HG02973 (cell line): Measurements from ENCODE around the gene MRPS27.

Source experiments
- ATAC-seq: cut with Tn5 transposase; IDR thresholded peaks from one replicate; pipeline ENCODE4 v1.9.1; 2021; ENCODE audit warnings: moderate library complexity; ENCODE audit not compliant: unreplicated experiment

MRPS27 gene

DNA sequence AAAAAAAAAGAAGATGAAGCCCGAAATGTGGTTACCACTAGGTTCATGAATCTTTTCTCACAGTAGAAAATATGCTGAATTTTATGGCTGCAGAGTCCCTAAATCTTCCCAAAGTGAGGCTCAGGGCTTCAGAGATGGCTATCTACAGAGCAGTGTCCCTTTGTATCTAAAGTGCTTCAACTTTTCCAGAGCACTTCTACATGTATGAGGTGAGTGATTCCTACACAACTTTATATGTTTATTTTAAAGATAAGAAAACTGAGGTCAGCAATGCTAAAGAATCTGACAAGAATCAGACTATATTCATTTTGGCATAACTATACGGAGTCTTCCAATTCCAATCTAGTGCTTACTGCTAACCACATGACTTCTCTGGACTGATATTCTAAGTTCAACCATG is 53.2 kb downstream of the MRPS27 start:
- no peak for ATAC-seq

DNA sequence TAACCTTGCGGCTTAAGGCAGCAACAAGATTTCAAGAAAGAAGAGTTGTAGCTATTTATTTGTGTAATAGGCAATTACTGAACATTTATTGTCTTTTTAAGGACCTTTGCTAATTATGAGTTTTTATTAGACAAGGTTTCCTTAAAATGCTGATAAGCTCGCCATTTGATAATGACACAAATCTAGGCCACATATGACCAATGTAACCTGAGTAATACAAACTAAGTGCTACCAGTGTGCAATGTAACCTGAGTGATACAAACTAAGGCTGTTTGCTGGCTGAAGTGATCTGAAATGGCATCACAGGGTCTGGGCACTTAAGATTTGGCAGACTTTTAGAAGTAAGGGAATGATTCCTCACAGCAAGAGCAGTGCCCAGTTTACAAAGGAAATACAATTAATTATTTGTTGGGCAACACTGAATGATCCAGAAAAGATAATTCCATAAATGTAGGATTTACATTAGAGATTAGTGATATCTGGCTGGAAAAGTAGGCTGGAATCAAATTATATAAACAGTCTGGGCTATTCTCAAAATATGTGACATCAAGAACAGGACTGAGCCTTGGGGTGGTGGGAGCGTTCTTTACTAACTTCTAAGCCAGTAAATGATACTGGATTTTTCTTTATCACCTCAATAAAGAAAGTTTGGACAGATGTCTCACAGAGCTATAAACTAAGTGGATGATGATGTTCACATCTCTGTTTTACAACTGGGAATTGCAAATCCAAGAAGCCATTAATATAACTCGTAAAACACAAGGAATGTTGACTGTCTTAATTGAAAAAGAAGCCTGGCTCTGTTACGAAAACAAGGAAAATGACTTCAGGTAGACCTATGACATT is 54.8 kb downstream of the MRPS27 start:
- no peak for ATAC-seq

DNA sequence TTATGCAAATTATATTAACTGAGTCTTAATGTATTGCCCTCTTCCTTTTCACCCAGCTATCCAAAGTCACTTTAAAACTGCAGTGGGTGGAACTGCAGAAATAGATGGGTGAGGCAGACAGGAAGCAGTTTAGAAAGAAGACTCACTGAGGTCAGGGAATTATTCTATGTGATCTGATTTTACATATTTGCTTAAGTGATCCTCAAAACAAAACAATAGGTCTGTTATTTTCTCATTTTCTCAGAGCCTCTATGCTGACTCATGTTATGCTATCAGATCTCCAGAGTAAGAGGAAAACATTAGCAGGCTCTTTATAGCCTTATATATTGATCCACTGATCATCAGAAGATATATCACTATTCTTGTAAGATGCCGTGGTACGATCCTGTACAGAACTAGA is 63.5 kb downstream of the MRPS27 start:
- ATAC-seq, result no peak

DNA sequence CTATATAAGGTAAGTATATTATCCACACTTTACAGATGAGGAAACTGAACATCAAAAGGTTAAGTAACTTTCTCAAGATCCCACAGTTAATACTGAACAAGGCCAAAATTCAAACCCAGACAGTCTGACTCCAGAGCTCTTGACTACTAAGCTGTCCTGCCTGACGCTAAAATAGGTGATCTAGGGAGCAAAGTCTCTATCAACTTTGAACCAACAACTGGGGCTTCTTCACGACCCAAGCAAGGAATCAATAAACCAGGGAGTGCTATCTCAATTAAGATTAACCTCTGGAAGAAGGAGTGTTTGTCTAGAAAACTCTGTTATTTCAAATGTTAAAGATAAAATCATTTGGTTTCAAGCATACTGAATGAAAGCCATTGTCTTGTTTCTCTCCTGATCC is 64.4 kb downstream of the MRPS27 start:
- ATAC-seq, result no peak

DNA sequence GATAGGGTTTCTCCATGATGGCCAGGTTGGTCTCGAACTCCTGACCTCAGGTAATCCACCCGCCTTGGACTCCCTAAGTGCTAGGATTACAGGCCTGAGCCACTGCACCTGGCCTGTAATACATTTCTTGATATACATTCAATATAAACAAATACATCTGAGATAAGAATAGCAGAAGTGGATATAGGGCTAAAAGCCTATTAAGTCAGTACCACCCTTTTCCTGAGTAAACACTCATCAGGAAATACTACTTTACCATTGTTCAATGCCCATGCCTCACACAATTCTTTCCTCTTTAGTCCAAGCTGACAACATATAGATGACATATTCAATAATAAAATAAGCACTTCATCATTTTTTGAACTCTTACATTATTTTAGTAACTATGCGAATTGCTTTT is 64.8 kb downstream of the MRPS27 start:
- ATAC-seq, result no peak

DNA sequence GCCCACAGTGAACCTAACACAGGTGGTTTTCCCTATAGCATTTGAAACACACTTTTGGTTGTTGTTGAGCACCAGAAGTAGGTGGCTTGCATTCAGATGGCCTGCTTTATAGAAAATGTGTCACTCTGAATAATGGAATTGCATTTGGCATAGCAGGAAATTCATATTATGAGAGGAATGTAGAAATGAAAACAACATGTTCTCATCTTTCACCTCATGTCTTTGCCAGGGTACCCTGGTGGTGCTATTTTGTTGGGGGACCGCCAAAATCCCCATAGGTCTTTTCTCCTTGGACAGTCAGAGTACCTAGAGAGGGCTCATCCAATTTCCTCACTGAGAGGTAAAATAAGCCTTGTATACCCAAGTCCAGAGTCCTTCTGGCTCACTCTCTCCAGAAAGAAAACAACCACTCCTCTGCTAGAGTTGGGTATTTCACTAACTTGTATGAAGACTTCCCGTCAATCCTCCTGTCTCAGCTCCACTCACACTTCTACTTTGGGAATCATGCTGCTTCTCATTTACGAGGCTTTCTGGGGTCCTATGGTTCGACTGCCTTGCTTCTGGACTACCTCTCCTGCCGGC is 67.4 kb downstream of the MRPS27 start:
- ATAC-seq, result no peak

DNA sequence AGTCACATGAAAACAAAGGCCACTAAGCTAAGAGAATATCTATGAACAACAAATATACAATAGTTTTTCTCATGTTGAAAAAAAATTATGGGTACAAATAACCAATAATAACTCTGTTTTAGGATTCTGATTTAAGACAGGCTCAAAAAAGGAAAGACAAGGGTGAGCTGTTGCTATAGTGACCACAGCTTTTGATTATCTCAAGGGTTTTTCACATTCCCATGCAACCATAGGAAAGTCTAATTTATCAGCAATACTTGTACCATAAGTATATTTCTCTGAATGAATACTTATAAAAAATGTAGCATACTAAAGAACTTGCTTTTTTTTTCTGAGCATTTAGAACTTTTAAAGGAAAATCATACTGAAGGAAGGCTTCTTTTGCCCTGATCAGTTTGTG is 68.0 kb downstream of the MRPS27 start:
- ATAC-seq, result no peak

DNA sequence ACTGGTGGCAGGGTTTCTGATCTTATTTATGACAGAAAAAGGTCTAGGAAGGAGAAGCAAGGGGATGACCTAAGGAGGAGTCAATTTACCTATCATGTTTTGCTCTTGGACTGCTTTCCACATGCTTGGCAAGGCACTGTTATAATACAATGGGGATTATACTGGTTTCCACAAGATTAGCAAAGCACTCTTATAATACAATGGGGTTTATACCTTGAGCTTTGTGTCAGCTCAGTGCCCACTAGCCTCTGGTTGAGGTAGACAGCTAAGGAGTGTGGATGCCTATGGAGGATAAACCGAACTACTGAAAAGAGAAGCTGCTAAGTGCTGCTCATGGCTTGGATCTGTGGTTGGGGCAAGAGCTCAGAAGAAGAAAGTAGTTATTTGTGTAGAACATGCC is 68.7 kb downstream of the MRPS27 start:
- no peak for ATAC-seq

DNA sequence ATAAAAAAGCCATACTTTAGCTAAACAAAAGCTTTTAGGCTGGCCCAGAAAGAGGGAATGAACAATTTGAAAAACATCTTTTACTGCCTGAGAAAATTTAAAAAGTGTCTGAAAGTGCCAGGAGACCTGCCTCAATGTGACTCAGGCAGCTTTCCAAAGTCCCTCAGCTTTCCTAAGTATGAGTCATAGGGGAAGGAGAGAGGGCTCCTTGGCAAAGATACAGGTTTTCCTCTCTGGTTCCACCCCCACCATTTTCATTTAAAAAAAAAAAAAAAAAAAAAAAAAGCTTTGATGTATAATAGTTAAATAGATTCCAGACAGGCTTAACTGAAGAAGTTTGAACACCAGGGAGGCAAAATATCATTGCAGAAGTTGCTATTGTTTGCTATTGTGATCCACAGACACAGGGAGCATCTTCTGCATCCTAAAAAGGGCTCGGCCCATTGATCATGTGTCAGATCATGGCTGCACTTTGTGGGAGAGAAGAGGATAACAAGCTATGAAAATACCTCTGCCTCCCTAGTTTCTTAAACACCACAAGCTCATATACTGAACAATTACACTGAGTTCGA is 71.5 kb downstream of the MRPS27 start:
- no peak for ATAC-seq

DNA sequence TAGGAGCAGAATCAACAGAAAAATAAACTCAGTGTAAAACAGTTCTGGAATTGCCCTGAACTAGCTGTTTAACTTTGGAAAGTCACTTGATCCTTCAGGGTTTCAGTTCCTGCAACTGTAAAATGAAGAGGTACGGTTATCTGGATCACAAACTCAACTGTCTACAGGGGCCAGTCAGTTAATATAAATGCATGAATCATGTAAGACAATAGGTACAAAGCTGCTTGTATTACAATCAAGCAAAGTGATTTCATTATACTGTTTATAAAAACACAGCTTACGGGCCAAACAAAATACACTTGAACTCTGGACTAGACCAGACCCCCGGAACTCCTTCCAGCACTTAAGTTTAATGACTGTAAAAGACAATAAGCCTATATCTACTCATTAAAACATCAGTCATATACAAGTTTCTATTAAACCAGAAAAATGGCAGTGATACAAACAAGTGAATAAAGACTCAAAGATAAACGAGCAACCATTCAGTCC is 73.0 kb downstream of the MRPS27 start:
- no peak for ATAC-seq

DNA sequence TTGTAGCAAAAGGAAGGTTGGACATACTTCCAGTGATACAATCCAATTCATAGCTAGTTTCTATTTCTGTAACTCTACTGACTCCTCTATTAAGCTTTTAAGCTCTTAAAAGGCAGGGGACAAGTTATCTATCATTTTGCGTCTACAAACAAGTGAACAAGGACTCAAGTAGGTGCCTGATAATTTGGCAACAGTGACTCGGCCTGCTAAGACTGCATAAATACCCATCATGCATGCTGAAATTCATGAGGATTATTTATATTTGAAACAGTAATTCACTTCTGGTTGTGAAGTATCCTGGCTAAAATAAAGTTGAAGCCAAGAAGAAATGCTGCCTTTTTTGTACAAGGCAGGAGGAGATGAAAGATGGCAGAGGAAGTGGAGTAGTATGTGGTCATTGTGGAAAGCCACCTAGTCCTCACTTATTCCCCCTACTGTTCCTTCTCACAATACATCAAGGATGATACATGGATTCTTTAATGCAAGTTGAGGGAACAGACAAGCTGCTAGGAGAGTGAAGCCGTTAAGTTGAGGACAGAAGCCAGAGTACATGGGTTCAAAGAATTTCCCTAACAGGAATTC is 74.0 kb downstream of the MRPS27 start:
- no peak for ATAC-seq

DNA sequence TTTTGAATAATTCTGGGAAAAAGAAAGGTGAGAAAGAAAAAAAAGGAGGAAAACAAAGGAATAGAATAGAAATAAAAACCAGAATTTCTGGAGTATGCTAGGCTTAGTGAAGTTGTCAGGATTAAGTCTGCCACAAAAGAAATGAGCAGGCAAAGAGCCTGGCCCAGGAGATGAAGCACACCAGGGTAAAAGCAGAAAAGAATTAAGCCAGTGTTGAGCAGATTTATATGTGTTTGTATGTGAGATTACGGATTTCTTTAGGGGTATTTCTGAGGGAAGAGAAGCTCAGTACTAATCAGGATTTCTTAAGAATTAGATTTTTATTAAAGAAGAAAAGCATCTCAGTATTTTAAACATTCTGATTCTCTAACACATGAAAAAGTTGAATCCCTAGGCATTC is 74.5 kb downstream of the MRPS27 start:
- no peak for ATAC-seq

DNA sequence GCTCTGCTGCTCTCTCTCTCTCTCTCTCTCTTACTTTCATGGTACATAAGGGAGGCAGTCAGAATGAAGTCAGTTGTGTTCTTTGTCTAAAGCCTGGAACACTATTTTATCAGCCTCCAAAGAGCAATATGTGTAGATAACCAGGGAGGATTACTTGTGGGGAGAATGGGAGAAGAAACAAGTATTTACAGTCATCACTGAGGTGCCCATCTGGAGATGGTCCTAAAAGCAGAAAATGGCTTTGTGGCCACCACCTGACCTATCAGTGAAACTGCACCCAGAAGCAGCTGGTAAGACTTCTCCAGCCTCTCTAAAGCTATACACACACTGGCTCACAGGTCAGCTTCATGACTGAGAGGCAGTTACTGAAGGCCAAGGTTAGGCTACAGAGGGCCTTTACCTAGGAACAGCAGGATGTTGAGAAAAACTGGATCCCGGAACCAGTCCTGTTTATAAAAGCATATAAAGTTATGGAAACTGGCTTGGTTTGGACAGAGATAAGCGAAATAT is 75.1 kb downstream of the MRPS27 start:
- peak; percentile 91 for ATAC-seq

DNA sequence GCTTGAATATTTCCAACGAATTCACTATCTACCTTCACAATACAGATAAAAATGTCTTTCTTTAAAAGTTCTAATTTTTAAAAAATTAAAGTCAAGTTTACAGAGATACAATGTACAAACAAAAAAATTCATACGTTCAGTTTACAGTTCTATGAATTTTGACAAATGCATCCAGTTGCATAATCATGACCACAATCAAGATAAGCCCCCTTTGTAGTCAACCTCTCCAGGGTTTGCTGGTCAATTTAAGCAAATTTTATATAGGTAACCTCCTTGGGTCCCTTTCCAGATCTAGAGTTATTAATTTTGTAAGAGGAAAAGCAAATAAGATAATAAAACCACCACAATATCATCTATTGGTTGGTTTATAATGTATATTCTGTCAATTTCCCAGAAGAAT is 76.3 kb downstream of the MRPS27 start:
- ATAC-seq, result no peak

DNA sequence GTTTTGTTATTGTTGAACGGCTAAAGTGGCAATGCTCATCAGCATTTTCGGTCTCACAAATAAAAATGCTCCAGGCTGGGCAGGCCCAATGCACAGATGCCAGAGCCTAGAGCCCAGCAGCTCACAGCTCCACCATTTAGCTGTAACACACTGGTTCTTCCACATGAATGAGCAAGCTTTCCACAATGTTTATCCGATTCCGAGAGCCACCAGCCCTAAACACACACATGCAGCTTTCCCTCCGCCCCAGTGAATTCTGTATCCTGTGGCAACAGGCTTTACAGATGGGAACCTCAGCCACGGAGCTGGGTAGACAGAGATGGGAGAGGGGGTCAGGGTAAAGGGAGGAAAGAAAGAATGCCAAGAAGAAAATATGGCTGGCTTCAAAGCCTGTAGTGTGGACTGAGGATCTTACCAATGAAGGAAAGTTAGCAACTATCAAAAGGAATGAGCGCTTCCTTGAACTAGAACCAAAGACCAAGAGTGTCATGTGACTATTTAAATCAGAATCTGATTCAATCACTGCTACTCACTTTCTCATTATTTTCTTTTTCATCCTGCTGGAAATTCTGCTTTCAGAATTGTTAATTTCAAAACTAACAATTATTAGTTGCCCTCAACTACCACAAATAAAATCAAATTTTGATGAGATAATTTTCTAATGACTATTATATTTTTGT is 77.1 kb downstream of the MRPS27 start:
- ATAC-seq, result no peak

DNA sequence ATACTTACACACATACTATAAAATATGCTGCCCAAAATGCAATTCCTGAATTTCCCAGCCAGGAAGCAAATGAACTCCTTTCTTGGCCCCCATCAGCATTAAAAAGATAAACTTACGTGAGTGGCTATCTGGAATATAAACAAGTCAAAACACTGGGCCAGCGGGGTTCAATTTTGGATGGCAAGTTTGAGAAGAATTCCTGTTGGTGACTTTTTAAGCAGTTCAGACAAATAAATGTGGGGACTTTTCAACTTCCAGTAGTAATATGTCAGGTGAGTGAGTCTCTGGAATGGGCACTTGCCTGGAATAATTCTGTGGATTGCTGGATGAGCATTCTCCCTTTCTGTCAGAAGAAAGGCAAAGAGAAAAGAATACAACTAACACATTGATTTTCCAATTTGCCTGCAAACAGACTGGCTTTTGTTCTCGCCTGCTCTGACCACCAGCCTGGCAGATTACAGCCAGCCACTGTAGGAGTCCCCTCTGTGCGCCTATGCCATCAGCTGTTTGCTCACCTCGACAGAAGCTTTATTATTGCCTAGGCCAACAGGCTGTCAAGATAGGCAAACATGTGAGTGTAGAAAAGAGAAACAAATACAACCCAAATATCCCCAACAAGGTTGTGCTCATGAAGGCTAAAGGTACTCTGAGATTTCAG is 78.6 kb downstream of the MRPS27 start:
- no peak for ATAC-seq

DNA sequence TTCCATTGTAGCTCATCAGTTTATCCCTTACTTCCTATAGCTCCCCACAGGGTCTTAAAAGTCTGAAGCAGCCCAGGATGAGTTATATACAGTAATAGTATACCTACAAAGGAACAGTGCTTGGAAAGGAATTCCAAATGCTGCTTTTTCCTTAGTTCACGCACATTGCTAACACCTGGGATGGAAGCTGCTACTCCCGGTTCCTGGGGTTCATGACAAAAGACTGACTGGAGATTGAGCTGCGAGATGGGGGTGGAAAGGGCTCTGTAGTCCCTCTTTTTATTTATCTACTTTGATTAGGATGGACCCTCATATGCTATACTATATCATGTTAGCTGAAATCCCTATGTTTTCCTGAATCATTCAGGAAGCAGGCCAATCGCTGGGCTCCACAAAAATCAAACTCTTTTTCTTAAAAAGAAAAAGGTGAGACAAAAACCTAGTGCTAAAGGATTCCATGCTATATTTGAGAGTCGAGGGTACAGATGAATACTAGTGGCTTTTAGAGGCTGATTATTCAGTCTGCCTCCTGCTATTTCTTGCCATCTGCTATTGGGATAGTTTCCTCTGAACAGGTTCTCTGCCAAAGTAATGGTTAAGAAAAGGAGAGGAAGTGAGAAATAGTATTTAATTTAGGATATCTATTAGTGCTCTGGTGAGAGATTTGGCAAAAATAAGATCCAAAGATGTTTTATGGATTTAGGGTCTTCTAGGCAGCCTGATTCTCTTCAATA is 81.2 kb downstream of the MRPS27 start:
- no peak for ATAC-seq

DNA sequence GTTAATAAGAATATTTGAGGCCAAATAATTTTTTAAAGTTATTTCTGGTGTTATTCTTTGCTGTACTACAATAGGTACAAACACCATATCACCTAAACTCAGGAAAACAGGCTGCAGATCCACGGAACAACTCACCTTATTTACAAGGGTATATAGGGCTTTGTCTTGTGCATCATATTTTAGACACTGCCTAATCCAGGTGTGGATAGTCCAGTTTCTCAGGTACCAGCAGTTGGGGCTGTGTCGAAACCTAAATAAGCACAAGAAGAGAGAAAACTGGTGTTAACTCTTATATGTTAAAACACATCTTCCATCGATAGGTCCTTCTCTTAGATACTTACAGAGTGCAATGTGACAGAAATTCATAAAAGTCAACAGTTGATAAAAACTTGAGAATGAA is 82.2 kb downstream of the MRPS27 start:
- no peak for ATAC-seq

DNA sequence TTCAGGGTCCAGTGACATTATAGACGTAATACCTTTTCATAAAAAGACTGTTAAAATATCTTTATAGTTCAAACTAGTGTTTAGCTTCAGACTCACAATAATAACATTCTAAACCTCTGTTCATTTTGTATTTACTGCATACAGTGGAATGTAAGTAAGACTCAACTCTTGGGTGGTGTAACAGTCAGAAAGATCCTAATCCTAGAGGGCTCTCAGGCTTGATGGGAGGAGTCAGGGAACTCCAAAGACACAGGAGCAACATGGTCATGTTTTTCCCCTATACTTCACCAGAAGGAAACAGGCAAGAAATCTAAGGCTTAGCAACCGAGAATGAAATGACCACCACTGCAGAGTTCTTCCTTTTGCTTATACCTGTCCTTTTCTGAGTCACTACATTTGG is 82.6 kb downstream of the MRPS27 start:
- ATAC-seq, result no peak

DNA sequence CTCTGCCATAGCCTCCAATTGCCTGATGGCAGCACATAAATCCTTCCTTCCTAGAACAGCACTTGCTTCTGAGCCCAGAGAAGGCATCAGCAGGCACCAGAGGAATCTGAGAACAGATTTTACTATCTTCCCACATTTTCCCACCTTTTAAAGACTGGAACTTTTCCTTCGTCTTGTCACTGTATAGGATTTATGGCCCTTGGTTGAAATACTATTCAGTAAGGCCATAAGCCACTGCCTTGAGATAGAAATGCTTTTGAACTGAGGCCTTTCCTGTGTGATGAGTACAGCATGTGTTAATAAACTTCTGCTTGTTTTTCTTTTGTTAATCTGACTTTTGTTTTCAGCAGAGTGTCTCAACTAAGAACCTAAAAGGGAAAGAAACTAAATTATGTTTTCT is 84.3 kb downstream of the MRPS27 start:
- no peak for ATAC-seq
